CD4-positive, alpha-beta T cell treated with Interleukin-6 for 4 hours (primary cell): ENCODE data around the gene ZNF789.
"Not testable (repeated sequence)": the region's sequence is repeated elsewhere in the genome, so short reads cannot be mapped to it uniquely, and the experiment has no call there.

Experiments used
- DNase-seq: peaks from one replicate; pipeline ENCODE4 v3.0.0-alpha.2; 2020; ENCODE audit warnings: mixed read lengths

Gene ZNF789

GRCh38 chr7:99472561-99473314 is at the start of gene ZNF789:
Gene ZNF789, plus strand, starts transcription at chr7:99472890. Its CDS starts 3,567 bp downstream, at chr7:99476457.
- DNase-seq: peak; percentile 98

GRCh38 chr7:99424932-99425730 is 47.6 kb upstream of the ZNF789 start:
- DNase-seq: no peak

- DNase-seq: peak; percentile 37
These were observed 43.6 kb upstream of the ZNF789 start for GRCh38 chr7:99428972-99429566.

- DNase-seq: no peak
These were observed 42.9 kb upstream of the ZNF789 start for GRCh38 chr7:99429756-99430155.

- DNase-seq: not testable (repeated sequence)
These were observed 40.7 kb upstream of the ZNF789 start for GRCh38 chr7:99431756-99432540.

GRCh38 chr7:99433158-99433557 is 39.5 kb upstream of the ZNF789 start:
- no peak for DNase-seq

GRCh38 chr7:99437946-99438572 is 34.6 kb upstream of the ZNF789 start:
- DNase-seq: peak; percentile 6

- DNase-seq: peak; percentile 93
These were observed 33.9 kb upstream of the ZNF789 start, which contains the start of the genes CPSF4 and PTCD1 for GRCh38 chr7:99438573-99439480. Gene CPSF4, plus strand, starts transcription at chr7:99438943. Its CDS starts 140 bp downstream, at chr7:99439083. Gene PTCD1, minus strand, starts transcription at chr7:99438798. Its CDS starts 3,556 bp downstream, at chr7:99435242.

- DNase-seq: no peak
These were observed 32.5 kb upstream of the ZNF789 start for GRCh38 chr7:99440195-99440594.

GRCh38 chr7:99446096-99446495 is 26.6 kb upstream of the ZNF789 start:
- no peak for DNase-seq

- DNase-seq: peak; percentile 13
These were observed 24.7 kb upstream of the ZNF789 start for GRCh38 chr7:99447943-99448342.

GRCh38 chr7:99448855-99449254 is 23.8 kb upstream of the ZNF789 start:
- no peak for DNase-seq

- no peak for DNase-seq
These were observed 23.4 kb upstream of the ZNF789 start for GRCh38 chr7:99449326-99449725.

GRCh38 chr7:99451936-99452335 is 20.8 kb upstream of the ZNF789 start:
- DNase-seq: no peak

- no peak for DNase-seq
These were observed 20.1 kb upstream of the ZNF789 start for GRCh38 chr7:99452541-99452940.

- no peak for DNase-seq
These were observed 19.6 kb upstream of the ZNF789 start for GRCh38 chr7:99453105-99453504.

GRCh38 chr7:99455874-99456273 is 16.8 kb upstream of the ZNF789 start:
- no peak for DNase-seq

- no peak for DNase-seq
These were observed 16.4 kb upstream of the ZNF789 start for GRCh38 chr7:99456288-99456687.

- no peak for DNase-seq
These were observed 15.5 kb upstream of the ZNF789 start for GRCh38 chr7:99457050-99457649.

GRCh38 chr7:99457650-99458493 is 14.8 kb upstream of the ZNF789 start:
- no peak for DNase-seq
